Measurements from ENCODE around the gene OR1D5.

- no peak for TF ChIP-seq POLR2A (IDR thresholded peaks at IDR 0.05)
- no peak for TF ChIP-seq CTCF (IDR thresholded peaks at IDR 0.05)
Observed at GRCh38 chr17:3022197-3022596, 41.2 kb downstream of the OR1D5 start.

Data from right lobe of liver (tissue), 4 donors.